ENCODE measurements around the gene DCLK3. TPM values are rescaled to one million over a fixed set of nuclear protein-coding genes. Genes with fewer than 3 reads are reported as not detected.

DCLK3 gene
- total and polyA plus RNA-seq, 2 of the 13 experiments (the other 11 are each of a cell fraction or from before 2014, with no cell fraction given), result not detected

DNA sequence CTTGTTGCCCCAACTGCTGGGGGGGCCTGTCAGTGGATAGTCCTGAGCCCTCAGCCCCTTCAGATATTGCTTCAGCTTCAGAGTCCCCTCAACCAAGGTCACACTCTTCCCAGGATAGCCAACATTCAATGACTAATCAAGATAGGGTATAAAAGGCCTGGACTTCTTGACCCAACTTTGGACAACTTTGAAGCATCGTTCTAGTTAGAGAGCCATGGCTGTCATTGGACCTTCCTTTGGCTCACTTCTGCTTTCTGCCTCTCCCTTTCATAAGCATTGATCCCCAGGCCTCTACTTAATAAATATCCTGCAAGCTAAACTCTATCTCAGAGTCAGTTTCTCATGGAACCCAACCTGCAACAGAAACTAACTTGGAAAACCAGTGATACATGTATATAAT lies 31.3 kb upstream of the DCLK3 start (continued):
- TF ChIP-seq NRL (CRISPR knock-in tag; IDR thresholded peaks at IDR 0.05; ENCODE audit: borderline replicate concordance), result no peak
- TF ChIP-seq ZNF333 (CRISPR knock-in tag; IDR thresholded peaks at IDR 0.05; ENCODE audit: borderline replicate concordance), result no peak
- no peak for TF ChIP-seq ZNF878 (CRISPR knock-in tag; IDR thresholded peaks at IDR 0.05)
- TF ChIP-seq ZMAT3 (CRISPR knock-in tag; conservative IDR thresholded peaks at IDR 0.05), result no peak
- no peak for TF ChIP-seq RFXANK (CRISPR knock-in tag; IDR thresholded peaks at IDR 0.05)
- TF ChIP-seq ZNF343 (CRISPR knock-in tag; IDR thresholded peaks at IDR 0.05), result no peak

- 0% methylated on average over 3 of the region's 4 CpGs for WGBS (ENCODE audit: low lambda C conversion rate)
- no peaks in the 10 kb centered on the region for H3K9me3 ChIP-seq (ENCODE audit: low read length)
- CTCF ChIA-PET (ENCODE audit: low intra/inter-chr PET ratio, low total read pairs), result interaction anchor here (1.4 to 1.5 kb wide), 2 partner anchors 76 to 166 kb away, joined by 9 to 11 read pairs; no protein-coding TSS in a partner anchor
- no peak for TF ChIP-seq ZNF142 (CRISPR knock-in tag; IDR thresholded peaks at IDR 0.05)
- TF ChIP-seq ZNF569 (CRISPR knock-in tag; IDR thresholded peaks at IDR 0.05; ENCODE audit: borderline replicate concordance), result no peak
- peak; percentile 62 for TF ChIP-seq CTCF (CRISPR knock-in tag; IDR thresholded peaks at IDR 0.05)
- TF ChIP-seq ZNF484 (CRISPR knock-in tag; IDR thresholded peaks at IDR 0.05; ENCODE audit: borderline replicate concordance, low read depth), result no peak
- TF ChIP-seq MEF2D (CRISPR knock-in tag; IDR thresholded peaks at IDR 0.05), result no peak
- no peak for TF ChIP-seq ZNF232 (CRISPR knock-in tag; IDR thresholded peaks at IDR 0.05; ENCODE audit: borderline replicate concordance)
- TF ChIP-seq SMARCC2 (IDR thresholded peaks at IDR 0.05), result no peak
- TF ChIP-seq NCOA2 (CRISPR knock-in tag; IDR thresholded peaks at IDR 0.05), result no peak
- no peak for TF ChIP-seq TBX2 (CRISPR knock-in tag; IDR thresholded peaks at IDR 0.05; ENCODE audit: borderline replicate concordance)
- TF ChIP-seq RAD21 (CRISPR knock-in tag; IDR thresholded peaks at IDR 0.05), result 0 out of 2 replicates have a peak, but pooled peaks have one; percentile 25
These were observed 28.0 kb upstream of the DCLK3 start for GRCh38 chr3:36792342-36792741.

More at GRCh38 chr3:36792342-36792741, 28.0 kb upstream of the DCLK3 start:
- DNase-seq (ENCODE audit: low spot score) (peak; percentile 30), ATAC-seq (peak; percentile 94), FAIRE-seq (no peak)
- H3K9ac ChIP-seq (ENCODE audit: insufficient read depth, low read depth, low read length), result no peak overlapping the region
- no peak overlapping the region for H3K4me3 ChIP-seq (replicated peaks in 1 of 3; ENCODE audit: insufficient read depth in 1 of 3, low read depth in 2 of 3, low read length in 3 of 3)
- H3K79me2 ChIP-seq (ENCODE audit: insufficient read depth, low read length), result no peaks in the 10 kb centered on the region
- H3K4me2 ChIP-seq (ENCODE audit: low read depth, low read length), result no peak overlapping the region
- POLR2A ChIA-PET, result no interaction called here
- H3K36me3 ChIP-seq (replicated peaks in 1 of 2; ENCODE audit: control insufficient read depth in 1 of 2, insufficient read depth in 2 of 2, low read length in 2 of 2), result no peaks in the 10 kb centered on the region
- in situ Hi-C loops (cut with HindIII; ENCODE audit: extremely low pct_ligation_motif_present, low pct_unique_long_range_greater_than_20kb) (no loop called here), intact Hi-C loops (cut with micrococcal nuclease; ENCODE audit: unreplicated experiment) (loop anchor here (1.0 to 5.0 kb wide), 4 partner anchors 77 to 420 kb away; no protein-coding TSS in a partner anchor)
- H3K27me3 ChIP-seq (ENCODE audit: control insufficient read depth in 1 of 2, insufficient read depth in 2 of 2, low read length in 2 of 2), result no peaks in the 10 kb centered on the region
- no peaks in the 10 kb centered on the region for H3K4me1 ChIP-seq (ENCODE audit: insufficient read depth, low read length)
- no peak overlapping the region for H2AFZ ChIP-seq (ENCODE audit: low read length)
- H4K20me1 ChIP-seq (ENCODE audit: insufficient read depth, low read length), result no peaks in the 10 kb centered on the region
- no peak overlapping the region for H3K27ac ChIP-seq (ENCODE audit: extremely low read length, insufficient read depth, low read length)
- BruUV-seq (replicated peaks), result no TSS peak
